Mammary epithelial cell (primary cell): ENCODE data around the gene NGRN.

Experiments used
- CTCF ChIP-seq, 2 donors: IDR thresholded peaks in 1 of 2; conservative IDR thresholded peaks in 1 of 2; 2 replicates each; pipeline ENCODE4 v1.5.1; 2011 to 2012; ENCODE audit warnings: inconsistent platforms in 2 of 2, low read length in 2 of 2, mild to moderate bottlenecking in 2 of 2, control low read depth in 1 of 2, low read depth in 1 of 2; ENCODE audit not compliant: insufficient read depth in 1 of 2; ENCODE audit errors: extremely low read depth in 1 of 2
- EZH2 ChIP-seq: IDR thresholded peaks from 2 replicates; pipeline ENCODE4 v1.6.1; 2012; ENCODE audit warnings: low read length, inconsistent platforms, borderline replicate concordance

DNA sequence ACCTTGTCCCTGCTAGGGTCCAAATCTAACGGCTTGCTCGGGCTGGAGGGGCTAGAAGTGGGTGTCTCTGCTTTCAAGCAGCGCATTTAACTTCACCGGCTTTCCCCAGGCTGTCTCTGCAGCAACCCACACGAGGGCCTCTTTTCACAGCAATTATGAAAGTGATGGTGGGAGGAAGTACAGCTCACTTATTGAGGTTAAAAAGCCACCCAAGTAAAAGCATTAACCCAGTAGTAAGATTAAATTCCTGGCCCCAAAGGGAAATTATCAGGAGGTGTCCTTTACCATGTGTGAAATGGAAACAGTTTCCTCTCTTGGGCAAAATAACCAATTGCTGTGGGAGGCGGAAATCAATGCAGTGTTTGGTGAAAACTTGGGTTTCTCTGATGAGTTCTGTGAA is 41.1 kb downstream of the NGRN start:
- TF ChIP-seq CTCF (conservative IDR thresholded peaks at IDR 0.05 in 1 of 2, IDR thresholded peaks at IDR 0.05 in 1 of 2; ENCODE audit: extremely low read depth in 1 of 2, insufficient read depth in 1 of 2, low read depth in 1 of 2, low read length in 2 of 2): no peak
- no peak for TF ChIP-seq EZH2
